NB4 (cell line): ENCODE measurements around the gene NTM.

ENCODE experiments used
- DNase-seq: peaks from one replicate; pipeline ENCODE4 v3.0.0; 2010; ENCODE audit warnings: low read depth
- H3K4me3 ChIP-seq: one replicate; pipeline ENCODE4 v1.5.1; 2011; ENCODE audit warnings: mild to moderate bottlenecking, low read depth, low read length, moderate library complexity
- CTCF ChIP-seq: IDR thresholded peaks from one replicate; pipeline ENCODE4 v1.5.1; 2012; ENCODE audit warnings: low read depth, low read length
- MAX ChIP-seq: IDR thresholded peaks from 2 replicates; pipeline ENCODE4 v1.6.1; 2011; ENCODE audit warnings: low read depth, low read length
- MYC ChIP-seq: IDR thresholded peaks from 2 replicates; pipeline ENCODE4 v1.6.1; 2011; ENCODE audit warnings: low read depth, low read length
- POLR2A ChIP-seq: IDR thresholded peaks from 2 replicates; pipeline ENCODE4 v1.6.1; 2011; ENCODE audit warnings: mild to moderate bottlenecking; ENCODE audit not compliant: insufficient read length; ENCODE audit errors: extremely low read depth

The NTM gene

GRCh38 chr11:132118661-132119060 lies 748.2 kb downstream of the NTM start:
- no peak overlapping the region for H3K4me3 ChIP-seq
- DNase-seq: no peak
- TF ChIP-seq POLR2A (no peak), MAX (no peak), CTCF (no peak), MYC (no peak)

GRCh38 chr11:132119573-132119972 lies 749.2 kb downstream of the NTM start:
- H3K4me3 ChIP-seq: no peak overlapping the region
- DNase-seq: no peak
- TF ChIP-seq POLR2A (no peak), MYC (no peak), MAX (no peak), CTCF (no peak)

- no peak overlapping the region for H3K4me3 ChIP-seq
- DNase-seq: no peak
- TF ChIP-seq CTCF (no peak), MAX (no peak), MYC (no peak), POLR2A (no peak)
Measured at GRCh38 chr11:132122735-132123134, 752.3 kb downstream of the NTM start.

GRCh38 chr11:132123449-132123848 lies 753.0 kb downstream of the NTM start:
- H3K4me3 ChIP-seq: no peak overlapping the region
- TF ChIP-seq POLR2A (no peak), MAX (no peak)
- no peak for DNase-seq

- no peak overlapping the region for H3K4me3 ChIP-seq
- DNase-seq: no peak
- TF ChIP-seq MYC: no peak
Measured at GRCh38 chr11:132123854-132124835, 753.7 kb downstream of the NTM start.

GRCh38 chr11:132125988-132126871 lies 755.8 kb downstream of the NTM start:
- no peak overlapping the region for H3K4me3 ChIP-seq
- no peak for TF ChIP-seq MAX
- no peak for TF ChIP-seq CTCF
- TF ChIP-seq POLR2A: no peak
- TF ChIP-seq MYC: no peak
- DNase-seq: no peak
